HEK293 (cell line): ENCODE data around the gene ZNF865.

ENCODE experiments used
- CTCF ChIA-PET: fragments of 350-600 bp; formaldehyde crosslinking; extraction: SDS; loops from one replicate; lab custom pipeline; 2021; ENCODE audit warnings: antibody characterized with exemption; lab: Yijun Ruan, JAX
- POLR2A ChIA-PET: fragments of 300-600 bp; formaldehyde crosslinking; extraction: SDS; loops from one replicate; lab custom pipeline; 2020; ENCODE audit warnings: antibody characterized with exemption, inconsistent platforms; lab: Yijun Ruan, JAX
- H3K27ac ChIP-seq: fragments of 200-500 bp; sonication (Bioruptor generic); 2 replicates; pipeline ENCODE4 v1.5.1; 2014; ENCODE audit warnings: low read depth, low read length, control low read depth, inconsistent platforms; ENCODE audit errors: extremely low read depth
- H3K36me3 ChIP-seq, 2 experiments: fragments of 200-500 bp in 1 of 2; sonication (Bioruptor generic) in 1 of 2; 1 replicate in 1 of 2; 2 replicates in 1 of 2; pipeline ENCODE4 v1.5.1; 2014 to 2017; ENCODE audit warnings: inconsistent platforms in 2 of 2, low read length in 2 of 2; ENCODE audit not compliant: control insufficient read depth in 2 of 2, insufficient read depth in 1 of 2
- H3K4me1 ChIP-seq: fragments of 200-500 bp; sonication (Bioruptor generic); 2 replicates; pipeline ENCODE4 v1.5.1; 2014; ENCODE audit warnings: mild to moderate bottlenecking, low read length, inconsistent platforms; ENCODE audit not compliant: control insufficient read depth, insufficient read depth
- H3K4me3 ChIP-seq: 2 replicates; pipeline ENCODE4 v1.5.1; 2011; ENCODE audit warnings: low read depth, mild to moderate bottlenecking, control low read depth, low read length, moderate library complexity
- H3K9me3 ChIP-seq: fragments of 200-500 bp; sonication (Bioruptor generic); 2 replicates; pipeline ENCODE4 v1.5.1; 2014; ENCODE audit warnings: low read depth, low read length, inconsistent platforms; ENCODE audit not compliant: control insufficient read depth, insufficient read depth
- KLF7 ChIP-seq: fragments of 450-650 bp; formaldehyde crosslinking; IDR thresholded peaks from 2 replicates; pipeline ENCODE4 v1.5.1; 2016; ENCODE audit warnings: missing biosample characterization, missing genetic modification characterization, borderline replicate concordance
- SCRT1 ChIP-seq: fragments of 450-650 bp; formaldehyde crosslinking; IDR thresholded peaks from 2 replicates; pipeline ENCODE4 v1.5.1; 2016; ENCODE audit warnings: missing biosample characterization, missing genetic modification characterization, borderline replicate concordance
- YY1 ChIP-seq: fragments of 450-650 bp; formaldehyde crosslinking; IDR thresholded peaks from 2 replicates; pipeline ENCODE4 v1.5.1; 2018; ENCODE audit warnings: missing biosample characterization, missing genetic modification characterization
- ZBTB7A ChIP-seq: fragments of 450-650 bp; formaldehyde crosslinking; IDR thresholded peaks from 2 replicates; pipeline ENCODE4 v1.5.1; 2016; ENCODE audit warnings: low read depth, missing biosample characterization, missing genetic modification characterization
- ZBTB8A ChIP-seq: fragments of 450-650 bp; formaldehyde crosslinking; IDR thresholded peaks from 2 replicates; pipeline ENCODE4 v1.5.1; 2016; ENCODE audit warnings: missing biosample characterization, missing genetic modification characterization
- ZFP41 ChIP-seq: fragments of 450-650 bp; formaldehyde crosslinking; IDR thresholded peaks from 2 replicates; pipeline ENCODE4 v1.5.1; 2016; ENCODE audit warnings: missing biosample characterization, missing genetic modification characterization, borderline replicate concordance
- ZIC2 ChIP-seq: fragments of 450-650 bp; formaldehyde crosslinking; IDR thresholded peaks from 2 replicates; pipeline ENCODE4 v1.5.1; 2016; ENCODE audit warnings: missing biosample characterization, missing genetic modification characterization
- ZNF248 ChIP-seq: fragments of 450-650 bp; formaldehyde crosslinking; IDR thresholded peaks from 2 replicates; pipeline ENCODE4 v1.5.1; 2017; ENCODE audit warnings: missing biosample characterization, missing genetic modification characterization
- ZNF302 ChIP-seq: fragments of 450-650 bp; formaldehyde crosslinking; IDR thresholded peaks from 2 replicates; pipeline ENCODE4 v1.5.1; 2016; ENCODE audit warnings: missing biosample characterization, missing genetic modification characterization, low read depth
- ZNF366 ChIP-seq: fragments of 450-650 bp; formaldehyde crosslinking; conservative IDR thresholded peaks from 2 replicates; pipeline ENCODE4 v1.5.1; 2016; ENCODE audit warnings: missing biosample characterization, missing genetic modification characterization
- ZNF391 ChIP-seq: fragments of 450-650 bp; formaldehyde crosslinking; IDR thresholded peaks from 2 replicates; pipeline ENCODE4 v1.5.1; 2016; ENCODE audit warnings: low read depth, missing biosample characterization, missing genetic modification characterization, borderline replicate concordance
- ZNF501 ChIP-seq: fragments of 450-650 bp; formaldehyde crosslinking; IDR thresholded peaks from 2 replicates; pipeline ENCODE4 v1.5.1; 2016; ENCODE audit warnings: missing biosample characterization, missing genetic modification characterization
- TF ChIP-seq, protein P1 (sequence below): fragments of 450-650 bp; formaldehyde crosslinking; IDR thresholded peaks from 2 replicates; pipeline ENCODE4 v1.5.1; 2016; ENCODE audit warnings: missing biosample characterization, missing genetic modification characterization
- TF ChIP-seq, protein P2 (sequence below): fragments of 450-650 bp; formaldehyde crosslinking; IDR thresholded peaks from 2 replicates; pipeline ENCODE4 v1.5.1; 2016; ENCODE audit warnings: missing biosample characterization, missing genetic modification characterization
- TF ChIP-seq, protein P3 (sequence below): fragments of 450-650 bp; formaldehyde crosslinking; conservative IDR thresholded peaks from 2 replicates; pipeline ENCODE4 v1.5.1; 2016; ENCODE audit warnings: low read depth, missing biosample characterization, missing genetic modification characterization
- TF ChIP-seq, protein P4 (sequence below): fragments of 450-650 bp; formaldehyde crosslinking; IDR thresholded peaks from 2 replicates; pipeline ENCODE4 v1.5.1; 2016; ENCODE audit warnings: missing biosample characterization, missing genetic modification characterization
- TF ChIP-seq, protein P5 (sequence below): fragments of 450-650 bp; formaldehyde crosslinking; IDR thresholded peaks from 2 replicates; pipeline ENCODE4 v1.5.1; 2017; ENCODE audit warnings: missing biosample characterization, missing genetic modification characterization
- TF ChIP-seq, protein P6 (sequence below): fragments of 450-650 bp; formaldehyde crosslinking; IDR thresholded peaks from 2 replicates; pipeline ENCODE4 v1.5.1; 2016; ENCODE audit warnings: missing biosample characterization, missing genetic modification characterization, low read depth

ZNF865 gene

DNA sequence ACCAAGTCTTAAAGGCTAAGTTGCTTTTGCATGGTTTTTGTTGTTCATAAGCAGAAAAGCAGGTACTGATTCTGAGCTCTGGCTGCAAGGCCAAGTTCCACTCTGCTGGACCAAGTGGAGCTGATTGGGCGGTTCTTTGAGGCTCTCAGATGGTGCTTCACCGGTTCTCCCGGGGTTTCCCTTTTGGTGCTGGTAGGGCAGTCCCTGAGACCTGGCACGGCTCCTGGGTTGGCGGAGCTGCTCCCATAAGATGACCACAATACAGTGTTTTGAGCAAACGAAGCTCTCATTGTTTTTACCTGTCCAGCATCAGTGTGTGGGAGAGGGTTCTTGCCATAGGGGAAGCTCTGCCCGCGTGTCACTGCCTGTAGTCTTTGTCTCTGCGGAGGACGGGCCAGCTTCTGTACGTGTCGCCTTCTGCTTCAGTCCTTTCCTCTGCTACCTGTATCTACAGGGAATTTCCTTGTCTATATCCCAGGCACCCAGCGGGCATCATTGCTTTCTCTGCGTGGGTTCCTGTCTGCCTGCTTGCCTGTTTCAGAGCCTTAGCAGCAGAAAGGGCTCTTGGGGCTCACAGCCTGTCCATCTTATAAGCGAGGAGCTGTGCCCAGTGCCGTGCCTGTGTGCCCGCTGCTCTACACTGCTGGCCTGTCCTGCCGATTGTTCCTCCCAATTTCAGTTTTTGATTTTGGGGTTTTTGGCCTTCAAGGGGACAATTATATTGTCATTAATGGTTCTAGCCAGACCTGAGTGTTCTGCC lies 51.7 kb downstream of the ZNF865 start (continued):
- TF ChIP-seq KLF7 (no peak), ZNF391 (no peak), ZIC2 (tag by site-specific recombination) (peak; percentile 79), ZFP41 (tag by site-specific recombination) (no peak), ZNF501 (tag by site-specific recombination) (peak; percentile 19; the same call in 1 of the 2 replicates), SCRT1 (tag by site-specific recombination) (no peak), ZNF302 (no peak), ZNF366 (tag by site-specific recombination) (no peak)
- TF ChIP-seq, protein P1, sequence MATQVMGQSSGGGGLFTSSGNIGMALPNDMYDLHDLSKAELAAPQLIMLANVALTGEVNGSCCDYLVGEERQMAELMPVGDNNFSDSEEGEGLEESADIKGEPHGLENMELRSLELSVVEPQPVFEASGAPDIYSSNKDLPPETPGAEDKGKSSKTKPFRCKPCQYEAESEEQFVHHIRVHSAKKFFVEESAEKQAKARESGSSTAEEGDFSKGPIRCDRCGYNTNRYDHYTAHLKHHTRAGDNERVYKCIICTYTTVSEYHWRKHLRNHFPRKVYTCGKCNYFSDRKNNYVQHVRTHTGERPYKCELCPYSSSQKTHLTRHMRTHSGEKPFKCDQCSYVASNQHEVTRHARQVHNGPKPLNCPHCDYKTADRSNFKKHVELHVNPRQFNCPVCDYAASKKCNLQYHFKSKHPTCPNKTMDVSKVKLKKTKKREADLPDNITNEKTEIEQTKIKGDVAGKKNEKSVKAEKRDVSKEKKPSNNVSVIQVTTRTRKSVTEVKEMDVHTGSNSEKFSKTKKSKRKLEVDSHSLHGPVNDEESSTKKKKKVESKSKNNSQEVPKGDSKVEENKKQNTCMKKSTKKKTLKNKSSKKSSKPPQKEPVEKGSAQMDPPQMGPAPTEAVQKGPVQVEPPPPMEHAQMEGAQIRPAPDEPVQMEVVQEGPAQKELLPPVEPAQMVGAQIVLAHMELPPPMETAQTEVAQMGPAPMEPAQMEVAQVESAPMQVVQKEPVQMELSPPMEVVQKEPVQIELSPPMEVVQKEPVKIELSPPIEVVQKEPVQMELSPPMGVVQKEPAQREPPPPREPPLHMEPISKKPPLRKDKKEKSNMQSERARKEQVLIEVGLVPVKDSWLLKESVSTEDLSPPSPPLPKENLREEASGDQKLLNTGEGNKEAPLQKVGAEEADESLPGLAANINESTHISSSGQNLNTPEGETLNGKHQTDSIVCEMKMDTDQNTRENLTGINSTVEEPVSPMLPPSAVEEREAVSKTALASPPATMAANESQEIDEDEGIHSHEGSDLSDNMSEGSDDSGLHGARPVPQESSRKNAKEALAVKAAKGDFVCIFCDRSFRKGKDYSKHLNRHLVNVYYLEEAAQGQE (tag by site-specific recombination), result peak; percentile 21; the same call in 1 of the 2 replicates
- TF ChIP-seq, protein P2, sequence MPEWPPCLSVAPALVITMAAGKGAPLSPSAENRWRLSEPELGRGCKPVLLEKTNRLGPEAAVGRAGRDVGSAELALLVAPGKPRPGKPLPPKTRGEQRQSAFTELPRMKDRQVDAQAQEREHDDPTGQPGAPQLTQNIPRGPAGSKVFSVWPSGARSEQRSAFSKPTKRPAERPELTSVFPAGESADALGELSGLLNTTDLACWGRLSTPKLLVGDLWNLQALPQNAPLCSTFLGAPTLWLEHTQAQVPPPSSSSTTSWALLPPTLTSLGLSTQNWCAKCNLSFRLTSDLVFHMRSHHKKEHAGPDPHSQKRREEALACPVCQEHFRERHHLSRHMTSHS (tag by site-specific recombination), result no peak
- TF ChIP-seq, protein P3, sequence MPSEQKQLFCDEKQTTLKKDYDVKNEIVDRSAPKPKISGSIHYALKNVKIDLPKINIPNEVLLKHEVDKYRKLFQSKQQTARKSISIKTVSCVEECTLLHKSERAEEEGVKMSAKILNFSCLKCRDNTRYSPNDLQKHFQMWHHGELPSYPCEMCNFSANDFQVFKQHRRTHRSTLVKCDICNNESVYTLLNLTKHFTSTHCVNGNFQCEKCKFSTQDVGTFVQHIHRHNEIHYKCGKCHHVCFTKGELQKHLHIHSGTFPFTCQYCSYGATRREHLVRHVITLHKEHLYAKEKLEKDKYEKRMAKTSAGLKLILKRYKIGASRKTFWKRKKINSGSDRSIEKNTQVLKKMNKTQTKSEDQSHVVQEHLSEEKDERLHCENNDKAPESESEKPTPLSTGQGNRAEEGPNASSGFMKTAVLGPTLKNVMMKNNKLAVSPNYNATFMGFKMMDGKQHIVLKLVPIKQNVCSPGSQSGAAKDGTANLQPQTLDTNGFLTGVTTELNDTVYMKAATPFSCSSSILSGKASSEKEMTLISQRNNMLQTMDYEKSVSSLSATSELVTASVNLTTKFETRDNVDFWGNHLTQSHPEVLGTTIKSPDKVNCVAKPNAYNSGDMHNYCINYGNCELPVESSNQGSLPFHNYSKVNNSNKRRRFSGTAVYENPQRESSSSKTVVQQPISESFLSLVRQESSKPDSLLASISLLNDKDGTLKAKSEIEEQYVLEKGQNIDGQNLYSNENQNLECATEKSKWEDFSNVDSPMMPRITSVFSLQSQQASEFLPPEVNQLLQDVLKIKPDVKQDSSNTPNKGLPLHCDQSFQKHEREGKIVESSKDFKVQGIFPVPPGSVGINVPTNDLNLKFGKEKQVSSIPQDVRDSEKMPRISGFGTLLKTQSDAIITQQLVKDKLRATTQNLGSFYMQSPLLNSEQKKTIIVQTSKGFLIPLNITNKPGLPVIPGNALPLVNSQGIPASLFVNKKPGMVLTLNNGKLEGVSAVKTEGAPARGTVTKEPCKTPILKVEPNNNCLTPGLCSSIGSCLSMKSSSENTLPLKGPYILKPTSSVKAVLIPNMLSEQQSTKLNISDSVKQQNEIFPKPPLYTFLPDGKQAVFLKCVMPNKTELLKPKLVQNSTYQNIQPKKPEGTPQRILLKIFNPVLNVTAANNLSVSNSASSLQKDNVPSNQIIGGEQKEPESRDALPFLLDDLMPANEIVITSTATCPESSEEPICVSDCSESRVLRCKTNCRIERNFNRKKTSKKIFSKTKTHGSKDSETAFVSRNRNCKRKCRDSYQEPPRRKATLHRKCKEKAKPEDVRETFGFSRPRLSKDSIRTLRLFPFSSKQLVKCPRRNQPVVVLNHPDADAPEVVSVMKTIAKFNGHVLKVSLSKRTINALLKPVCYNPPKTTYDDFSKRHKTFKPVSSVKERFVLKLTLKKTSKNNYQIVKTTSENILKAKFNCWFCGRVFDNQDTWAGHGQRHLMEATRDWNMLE, result no peak
- TF ChIP-seq, protein P4, sequence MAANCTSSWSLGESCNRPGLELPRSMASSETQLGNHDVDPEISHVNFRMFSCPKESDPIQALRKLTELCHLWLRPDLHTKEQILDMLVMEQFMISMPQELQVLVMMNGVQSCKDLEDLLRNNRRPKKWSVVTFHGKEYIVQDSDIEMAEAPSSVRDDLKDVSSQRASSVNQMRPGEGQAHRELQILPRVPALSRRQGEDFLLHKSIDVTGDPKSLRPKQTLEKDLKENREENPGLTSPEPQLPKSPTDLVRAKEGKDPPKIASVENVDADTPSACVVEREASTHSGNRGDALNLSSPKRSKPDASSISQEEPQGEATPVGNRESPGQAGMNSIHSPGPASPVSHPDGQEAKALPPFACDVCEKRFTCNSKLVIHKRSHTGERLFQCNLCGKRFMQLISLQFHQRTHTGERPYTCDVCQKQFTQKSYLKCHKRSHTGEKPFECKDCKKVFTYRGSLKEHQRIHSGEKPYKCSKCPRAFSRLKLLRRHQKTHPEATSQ (tag by site-specific recombination), result no peak

DNA sequence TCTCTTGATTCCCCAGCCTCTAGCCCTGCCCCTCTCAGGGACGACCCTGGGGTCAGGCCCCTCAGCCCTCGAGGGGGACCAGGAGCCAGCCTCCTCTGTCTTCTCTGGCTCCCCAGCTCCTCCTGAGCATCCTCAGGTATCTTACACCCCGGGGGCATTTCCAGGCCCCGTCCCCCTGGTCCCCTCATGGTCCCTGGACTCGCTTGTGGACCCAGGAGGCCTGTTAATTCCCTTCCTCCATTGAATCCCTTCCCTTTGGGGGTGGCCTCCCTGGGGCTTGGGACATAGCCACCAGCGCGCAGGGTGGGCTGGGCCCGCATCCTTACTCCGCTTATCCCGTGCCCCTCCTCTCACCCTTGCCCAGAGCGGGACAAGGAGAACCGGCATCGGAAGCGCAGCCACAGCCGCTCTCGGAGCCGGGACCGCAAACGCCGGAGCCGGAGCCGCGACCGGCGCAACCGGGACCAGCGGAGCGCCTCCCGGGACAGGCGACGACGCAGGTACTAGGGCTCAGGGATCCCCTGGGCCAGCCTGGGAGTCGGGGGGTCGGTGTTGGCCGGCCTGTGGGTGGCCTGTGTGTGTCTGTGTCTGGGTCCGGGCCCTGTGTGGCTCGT lies 53.5 kb downstream of the ZNF865 start:
- TF ChIP-seq ZNF248 (tag by site-specific recombination) (no peak), ZBTB7A (tag by site-specific recombination) (no peak), YY1 (tag by site-specific recombination) (no peak), ZBTB8A (no peak)
- TF ChIP-seq, protein P5, sequence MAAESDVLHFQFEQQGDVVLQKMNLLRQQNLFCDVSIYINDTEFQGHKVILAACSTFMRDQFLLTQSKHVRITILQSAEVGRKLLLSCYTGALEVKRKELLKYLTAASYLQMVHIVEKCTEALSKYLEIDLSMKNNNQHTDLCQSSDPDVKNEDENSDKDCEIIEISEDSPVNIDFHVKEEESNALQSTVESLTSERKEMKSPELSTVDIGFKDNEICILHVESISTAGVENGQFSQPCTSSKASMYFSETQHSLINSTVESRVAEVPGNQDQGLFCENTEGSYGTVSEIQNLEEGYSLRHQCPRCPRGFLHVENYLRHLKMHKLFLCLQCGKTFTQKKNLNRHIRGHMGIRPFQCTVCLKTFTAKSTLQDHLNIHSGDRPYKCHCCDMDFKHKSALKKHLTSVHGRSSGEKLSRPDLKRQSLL (tag by site-specific recombination), result 0 out of 2 replicates have a peak, but pooled peaks have one; percentile 16
- TF ChIP-seq, protein P6, sequence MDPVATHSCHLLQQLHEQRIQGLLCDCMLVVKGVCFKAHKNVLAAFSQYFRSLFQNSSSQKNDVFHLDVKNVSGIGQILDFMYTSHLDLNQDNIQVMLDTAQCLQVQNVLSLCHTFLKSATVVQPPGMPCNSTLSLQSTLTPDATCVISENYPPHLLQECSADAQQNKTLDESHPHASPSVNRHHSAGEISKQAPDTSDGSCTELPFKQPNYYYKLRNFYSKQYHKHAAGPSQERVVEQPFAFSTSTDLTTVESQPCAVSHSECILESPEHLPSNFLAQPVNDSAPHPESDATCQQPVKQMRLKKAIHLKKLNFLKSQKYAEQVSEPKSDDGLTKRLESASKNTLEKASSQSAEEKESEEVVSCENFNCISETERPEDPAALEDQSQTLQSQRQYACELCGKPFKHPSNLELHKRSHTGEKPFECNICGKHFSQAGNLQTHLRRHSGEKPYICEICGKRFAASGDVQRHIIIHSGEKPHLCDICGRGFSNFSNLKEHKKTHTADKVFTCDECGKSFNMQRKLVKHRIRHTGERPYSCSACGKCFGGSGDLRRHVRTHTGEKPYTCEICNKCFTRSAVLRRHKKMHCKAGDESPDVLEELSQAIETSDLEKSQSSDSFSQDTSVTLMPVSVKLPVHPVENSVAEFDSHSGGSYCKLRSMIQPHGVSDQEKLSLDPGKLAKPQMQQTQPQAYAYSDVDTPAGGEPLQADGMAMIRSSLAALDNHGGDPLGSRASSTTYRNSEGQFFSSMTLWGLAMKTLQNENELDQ (tag by site-specific recombination), result no peak
- ChIA-PET POLR2A (interaction anchor here (1.6 kb wide), 1 partner anchor 13 kb away, joined by 4 read pairs; no protein-coding TSS in a partner anchor), CTCF (interaction anchor here (3.6 kb wide), 1 partner anchor 12 kb away, joined by 36 read pairs; no protein-coding TSS in a partner anchor)
- peaks cover 11% of the 10 kb centered on the region for H3K4me1 ChIP-seq
- H3K27ac ChIP-seq, result peak overlapping the region; percentile 50
- H3K4me3 ChIP-seq, result no peak overlapping the region
- peaks cover 43 to 76% of the 10 kb centered on the region in 2 experiments for H3K36me3 ChIP-seq
- H3K9me3 ChIP-seq, result no peaks in the 10 kb centered on the region
